ENCODE measurements around the gene SLC24A3.

Gene SLC24A3

GRCh38 chr20:19462491-19462890, 250.0 kb downstream of the SLC24A3 start (continued):
- no peak for TF ChIP-seq ZNF660 (tag by site-specific recombination; IDR thresholded peaks at IDR 0.05)
- TF ChIP-seq ZNF561 (tag by site-specific recombination; IDR thresholded peaks at IDR 0.05; ENCODE audit: borderline replicate concordance): no peak
- no peak for TF ChIP-seq ZSCAN5A (tag by site-specific recombination; IDR thresholded peaks at IDR 0.05)

GRCh38 chr20:19463597-19463996, 251.2 kb downstream of the SLC24A3 start:
- ChIA-PET CTCF (no interaction called here), POLR2A (no interaction called here)
- TF ChIP-seq ZNF501 (tag by site-specific recombination; IDR thresholded peaks at IDR 0.05) (no peak), FEZF1 (tag by site-specific recombination; IDR thresholded peaks at IDR 0.05) (no peak), ZNF837 (tag by site-specific recombination; IDR thresholded peaks at IDR 0.05) (no peak), TRIM28 (IDR thresholded peaks at IDR 0.05; ENCODE audit: borderline replicate concordance, low read length) (no peak), REST (tag by site-specific recombination; IDR thresholded peaks at IDR 0.05) (no peak)
- TF ChIP-seq, protein P1, sequence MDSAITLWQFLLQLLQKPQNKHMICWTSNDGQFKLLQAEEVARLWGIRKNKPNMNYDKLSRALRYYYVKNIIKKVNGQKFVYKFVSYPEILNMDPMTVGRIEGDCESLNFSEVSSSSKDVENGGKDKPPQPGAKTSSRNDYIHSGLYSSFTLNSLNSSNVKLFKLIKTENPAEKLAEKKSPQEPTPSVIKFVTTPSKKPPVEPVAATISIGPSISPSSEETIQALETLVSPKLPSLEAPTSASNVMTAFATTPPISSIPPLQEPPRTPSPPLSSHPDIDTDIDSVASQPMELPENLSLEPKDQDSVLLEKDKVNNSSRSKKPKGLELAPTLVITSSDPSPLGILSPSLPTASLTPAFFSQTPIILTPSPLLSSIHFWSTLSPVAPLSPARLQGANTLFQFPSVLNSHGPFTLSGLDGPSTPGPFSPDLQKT (IDR thresholded peaks at IDR 0.05; ENCODE audit: borderline replicate concordance, low read depth, low read length): no peak

DNA sequence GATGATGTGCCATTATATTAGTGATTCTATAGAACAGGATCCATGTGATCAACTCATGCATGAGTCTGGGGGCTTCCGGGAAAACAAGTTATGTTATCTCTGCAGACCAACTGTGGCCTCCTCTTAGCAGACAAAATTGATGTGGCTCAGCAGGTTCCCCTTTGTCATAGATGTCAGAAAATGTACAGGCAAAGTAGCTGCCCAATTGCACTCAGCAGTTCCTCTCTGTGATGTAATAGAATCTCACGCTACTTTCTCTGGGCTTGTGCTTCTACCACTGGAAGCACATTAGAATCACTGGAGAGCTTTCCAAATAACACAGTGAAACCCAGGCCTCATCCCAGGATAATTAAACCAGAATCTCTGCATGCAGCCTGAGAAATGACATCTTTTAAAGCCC, 253.1 kb downstream of the SLC24A3 start:
- H3K4me1 ChIP-seq (ENCODE audit: control insufficient read depth, insufficient read depth, low read length): no peaks in the 10 kb centered on the region
- ChIA-PET CTCF (no interaction called here), POLR2A (no interaction called here)
- no peaks in the 10 kb centered on the region for H3K36me3 ChIP-seq (ENCODE audit: control insufficient read depth in 2 of 2, insufficient read depth in 1 of 2, low read length in 2 of 2)
- no peak overlapping the region for H3K4me3 ChIP-seq (ENCODE audit: low read depth, low read length)
- H3K27ac ChIP-seq (ENCODE audit: extremely low read depth, low read depth, low read length): no peak overlapping the region
- H3K9me3 ChIP-seq (ENCODE audit: control insufficient read depth, insufficient read depth, low read depth, low read length): no peaks in the 10 kb centered on the region
- TF ChIP-seq ZNF513 (tag by site-specific recombination; IDR thresholded peaks at IDR 0.05) (no peak), ZNF292 (tag by site-specific recombination; IDR thresholded peaks at IDR 0.05; ENCODE audit: borderline replicate concordance, low read depth) (no peak), ZNF692 (tag by site-specific recombination; IDR thresholded peaks at IDR 0.05) (no peak), ZNF623 (tag by site-specific recombination; IDR thresholded peaks at IDR 0.05) (no peak), ZNF280D (tag by site-specific recombination; IDR thresholded peaks at IDR 0.05) (no peak), SP7 (tag by site-specific recombination; IDR thresholded peaks at IDR 0.05) (no peak), GLI4 (tag by site-specific recombination; IDR thresholded peaks at IDR 0.05) (no peak), IKZF3 (tag by site-specific recombination; IDR thresholded peaks at IDR 0.05) (no peak), ZNF2 (tag by site-specific recombination; IDR thresholded peaks at IDR 0.05) (no peak), ZNF132 (tag by site-specific recombination; IDR thresholded peaks at IDR 0.05; ENCODE audit: borderline replicate concordance) (no peak), ZNF549 (tag by site-specific recombination; IDR thresholded peaks at IDR 0.05) (no peak)
- TF ChIP-seq, protein P2, sequence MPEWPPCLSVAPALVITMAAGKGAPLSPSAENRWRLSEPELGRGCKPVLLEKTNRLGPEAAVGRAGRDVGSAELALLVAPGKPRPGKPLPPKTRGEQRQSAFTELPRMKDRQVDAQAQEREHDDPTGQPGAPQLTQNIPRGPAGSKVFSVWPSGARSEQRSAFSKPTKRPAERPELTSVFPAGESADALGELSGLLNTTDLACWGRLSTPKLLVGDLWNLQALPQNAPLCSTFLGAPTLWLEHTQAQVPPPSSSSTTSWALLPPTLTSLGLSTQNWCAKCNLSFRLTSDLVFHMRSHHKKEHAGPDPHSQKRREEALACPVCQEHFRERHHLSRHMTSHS (tag by site-specific recombination; IDR thresholded peaks at IDR 0.05): no peak

More at GRCh38 chr20:19463597-19463996, 251.2 kb downstream of the SLC24A3 start:
- H3K9me3 ChIP-seq (ENCODE audit: control insufficient read depth, insufficient read depth, low read depth, low read length): no peaks in the 10 kb centered on the region
- H3K4me1 ChIP-seq (ENCODE audit: control insufficient read depth, insufficient read depth, low read length): no peaks in the 10 kb centered on the region
- H3K36me3 ChIP-seq (ENCODE audit: control insufficient read depth in 2 of 2, insufficient read depth in 1 of 2, low read length in 2 of 2): no peaks in the 10 kb centered on the region
- no peak overlapping the region for H3K27ac ChIP-seq (ENCODE audit: extremely low read depth, low read depth, low read length)
- no peak overlapping the region for H3K4me3 ChIP-seq (ENCODE audit: low read depth, low read length)
